ENCODE data around the gene LRPPRC. TPM values are rescaled to one million over a fixed set of nuclear protein-coding genes. Genes with fewer than 3 reads are reported as not detected.
A peak's percentile ranks its signal among the peaks of the same experiment; 100 is the strongest.

Gene LRPPRC
- total and polyA plus RNA-seq, 10 of the 15 experiments (the other 5 are each of a cell fraction or from before 2014, with no cell fraction given): 34.1 to 152 (median 97.0) TPM

DNA sequence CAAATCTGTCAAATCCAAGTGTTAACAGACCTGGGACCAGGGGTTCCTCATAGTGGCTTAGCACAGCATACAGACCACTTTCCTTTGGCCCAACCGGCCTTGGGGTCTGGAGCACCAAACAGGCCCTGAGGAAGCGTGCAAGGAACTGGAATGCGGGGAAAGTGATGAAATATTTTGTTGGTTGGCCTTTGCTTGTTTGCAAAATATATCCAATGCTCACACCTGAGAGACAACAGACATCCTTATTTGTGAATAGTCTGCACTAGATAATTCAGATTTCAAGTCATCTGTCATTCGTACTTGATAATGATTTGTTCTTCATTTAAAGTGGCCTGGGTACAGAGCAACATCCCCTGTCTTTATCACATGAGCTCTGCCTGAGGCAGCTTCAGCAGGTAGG is 113.5 kb downstream of the LRPPRC start:
- WGBS (ENCODE audit: insufficient coverage, insufficient replicate concordance, low lambda C conversion rate, missing lambda C conversion rate): 97% methylated on average over 4 of the region's 4 CpGs
- no peaks in the 10 kb centered on the region for H4K20me1 ChIP-seq (ENCODE audit: control insufficient read depth, insufficient read depth)
- ATAC-seq (no peak), FAIRE-seq (no peak), DNase-seq (ENCODE audit: low read depth, low spot score) (no peak)
- H2AFZ ChIP-seq (ENCODE audit: control insufficient read depth, low read depth, low read length): no peak overlapping the region
- ChIA-PET POLR2A (no interaction called here), CTCF (no interaction called here), SMC1A (ENCODE audit: uncharacterized antibody, unreplicated experiment) (no interaction called here), RAD21 (ENCODE audit: unreplicated experiment) (interaction anchor here (0.5 kb wide), 1 partner anchor 156 kb away, joined by 3 read pairs; no protein-coding TSS in a partner anchor)
- no peak for TF ChIP-seq KAT2A (conservative IDR thresholded peaks at IDR 0.05; ENCODE audit: control insufficient read depth, low read depth, low read length)
- TF ChIP-seq, protein P1, sequence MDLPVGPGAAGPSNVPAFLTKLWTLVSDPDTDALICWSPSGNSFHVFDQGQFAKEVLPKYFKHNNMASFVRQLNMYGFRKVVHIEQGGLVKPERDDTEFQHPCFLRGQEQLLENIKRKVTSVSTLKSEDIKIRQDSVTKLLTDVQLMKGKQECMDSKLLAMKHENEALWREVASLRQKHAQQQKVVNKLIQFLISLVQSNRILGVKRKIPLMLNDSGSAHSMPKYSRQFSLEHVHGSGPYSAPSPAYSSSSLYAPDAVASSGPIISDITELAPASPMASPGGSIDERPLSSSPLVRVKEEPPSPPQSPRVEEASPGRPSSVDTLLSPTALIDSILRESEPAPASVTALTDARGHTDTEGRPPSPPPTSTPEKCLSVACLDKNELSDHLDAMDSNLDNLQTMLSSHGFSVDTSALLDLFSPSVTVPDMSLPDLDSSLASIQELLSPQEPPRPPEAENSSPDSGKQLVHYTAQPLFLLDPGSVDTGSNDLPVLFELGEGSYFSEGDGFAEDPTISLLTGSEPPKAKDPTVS (IDR thresholded peaks at IDR 0.05; ENCODE audit: low read depth, low read length): no peak
- TF ChIP-seq IRF4 (IDR thresholded peaks at IDR 0.05; ENCODE audit: low read depth, low read length): no peak
- TF ChIP-seq, protein P2, sequence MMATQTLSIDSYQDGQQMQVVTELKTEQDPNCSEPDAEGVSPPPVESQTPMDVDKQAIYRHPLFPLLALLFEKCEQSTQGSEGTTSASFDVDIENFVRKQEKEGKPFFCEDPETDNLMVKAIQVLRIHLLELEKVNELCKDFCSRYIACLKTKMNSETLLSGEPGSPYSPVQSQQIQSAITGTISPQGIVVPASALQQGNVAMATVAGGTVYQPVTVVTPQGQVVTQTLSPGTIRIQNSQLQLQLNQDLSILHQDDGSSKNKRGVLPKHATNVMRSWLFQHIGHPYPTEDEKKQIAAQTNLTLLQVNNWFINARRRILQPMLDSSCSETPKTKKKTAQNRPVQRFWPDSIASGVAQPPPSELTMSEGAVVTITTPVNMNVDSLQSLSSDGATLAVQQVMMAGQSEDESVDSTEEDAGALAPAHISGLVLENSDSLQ (IDR thresholded peaks at IDR 0.05): no peak
- H3K36me3 ChIP-seq (ENCODE audit: control insufficient read depth in 2 of 2, insufficient read depth in 2 of 2, low read length in 1 of 2): peaks cover 5 to 14% of the 10 kb centered on the region in 2 experiments
- BruUV-seq (replicated peaks): no TSS peak
- no peaks in the 10 kb centered on the region for H3K27me3 ChIP-seq (replicated peaks in 1 of 2; ENCODE audit: control insufficient read depth in 2 of 2, insufficient read depth in 2 of 2, low read length in 1 of 2)
- H3K4me1 ChIP-seq (ENCODE audit: control insufficient read depth, insufficient read depth, low read length): 0 out of 2 replicates have a peak, but pooled peaks cover 2% of the 10 kb centered on the region
- no peak overlapping the region for H3K9ac ChIP-seq (ENCODE audit: control insufficient read depth, insufficient read depth, low read length)
- intact Hi-C loops (cut with micrococcal nuclease; ENCODE audit: unreplicated experiment): no loop called here
- no peaks in the 10 kb centered on the region for H3K9me3 ChIP-seq (replicated peaks; ENCODE audit: control insufficient read depth, insufficient read depth, low read length)
- no peak overlapping the region for H3K4me2 ChIP-seq (ENCODE audit: control insufficient read depth, insufficient read depth)
- H3K27ac ChIP-seq (ENCODE audit: control insufficient read depth, insufficient read depth): no peak overlapping the region
- H3K79me2 ChIP-seq (ENCODE audit: control insufficient read depth, insufficient read depth, low read length): no peaks in the 10 kb centered on the region
- no peak overlapping the region for H3K4me3 ChIP-seq
- in situ Hi-C loops (cut with MboI): no loop called here

DNA sequence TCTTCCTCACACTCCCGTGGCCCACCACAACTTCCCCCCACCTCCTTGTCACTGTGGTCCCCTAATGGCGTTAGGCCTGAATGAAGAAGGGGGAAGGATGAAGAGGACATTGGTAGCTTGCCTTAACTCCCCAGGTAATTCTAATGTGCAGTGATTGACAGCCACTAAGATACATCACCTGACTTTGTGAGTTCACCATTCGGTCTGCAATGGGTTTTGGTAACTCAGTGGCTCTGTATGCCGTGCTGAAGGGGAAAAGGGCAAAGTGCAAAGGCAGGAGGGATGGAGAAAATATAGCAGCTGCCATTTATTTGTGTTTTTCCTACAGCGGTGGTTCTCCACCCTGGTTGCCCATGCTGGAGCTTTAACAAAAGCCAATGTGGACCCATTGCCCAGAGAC is 114.8 kb downstream of the LRPPRC start:
- ATAC-seq (no peak), FAIRE-seq (no peak), DNase-seq (ENCODE audit: low read depth, low spot score) (no peak)
- Histone ChIP-seq H3K4me3 (no peak overlapping the region), H4K20me1 (ENCODE audit: control insufficient read depth, insufficient read depth) (no peaks in the 10 kb centered on the region), H3K27me3 (replicated peaks in 1 of 2; ENCODE audit: control insufficient read depth in 2 of 2, insufficient read depth in 2 of 2, low read length in 1 of 2) (no peaks in the 10 kb centered on the region), H3K4me1 (ENCODE audit: control insufficient read depth, insufficient read depth, low read length) (no peaks in the 10 kb centered on the region), H2AFZ (ENCODE audit: control insufficient read depth, low read depth, low read length) (no peak overlapping the region), H3K79me2 (ENCODE audit: control insufficient read depth, insufficient read depth, low read length) (no peaks in the 10 kb centered on the region), H3K27ac (ENCODE audit: control insufficient read depth, insufficient read depth) (no peak overlapping the region), H3K9me3 (replicated peaks; ENCODE audit: control insufficient read depth, insufficient read depth, low read length) (no peaks in the 10 kb centered on the region), H3K36me3 (ENCODE audit: control insufficient read depth in 2 of 2, insufficient read depth in 2 of 2, low read length in 1 of 2) (peaks cover 0 to 6% of the 10 kb centered on the region in 2 experiments; a peak in 1 of 4 replicates), H3K9ac (ENCODE audit: control insufficient read depth, insufficient read depth, low read length) (no peak overlapping the region), H3K4me2 (ENCODE audit: control insufficient read depth, insufficient read depth) (no peak overlapping the region)
- 46% methylated on average over 5 of the region's 5 CpGs for WGBS (ENCODE audit: insufficient coverage, insufficient replicate concordance, low lambda C conversion rate, missing lambda C conversion rate)
- ChIA-PET CTCF (no interaction called here), RAD21 (ENCODE audit: unreplicated experiment) (no interaction called here), POLR2A (no interaction called here), SMC1A (ENCODE audit: uncharacterized antibody, unreplicated experiment) (no interaction called here)
- BruUV-seq (replicated peaks): no TSS peak
- intact Hi-C loops (cut with micrococcal nuclease; ENCODE audit: unreplicated experiment) (no loop called here), in situ Hi-C loops (cut with MboI) (no loop called here)
- TF ChIP-seq, protein P2 (IDR thresholded peaks at IDR 0.05): 0 out of 2 replicates have a peak, but pooled peaks have one; percentile 20
- TF ChIP-seq SP1 (IDR thresholded peaks at IDR 0.05; ENCODE audit: low read depth, low read length): no peak
